ENCODE data around the gene LPCAT2.

LPCAT2 gene

DNA sequence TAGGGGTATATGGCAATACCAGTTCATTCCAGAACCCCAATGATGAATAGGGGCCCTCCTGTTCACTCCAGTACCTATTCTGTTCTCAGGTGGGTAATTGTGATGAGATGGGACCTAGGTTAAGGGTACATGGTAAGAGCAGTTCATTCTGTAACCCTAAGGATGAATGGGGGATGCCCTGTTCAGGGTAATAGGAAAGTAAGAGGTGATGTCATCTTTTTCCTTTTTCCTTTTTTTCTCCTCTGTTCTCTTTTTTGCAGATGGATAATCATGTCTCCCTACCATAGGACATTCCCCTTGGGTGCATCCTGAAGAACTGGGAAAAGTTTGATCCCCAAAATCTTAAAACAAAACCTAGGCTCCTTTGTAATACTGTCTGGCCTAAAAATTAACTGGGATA, 121.9 kb downstream of the LPCAT2 start:
- Histone ChIP-seq H3K27ac (no peak overlapping the region), H3K36me3 (no peaks in the 10 kb centered on the region), H3K4me3 (no peak overlapping the region), H3K4me1 (no peaks in the 10 kb centered on the region), H3K27me3 (peaks cover 0 to 3% of the 10 kb centered on the region in 2 donors), H3K9me3 (no peaks in the 10 kb centered on the region)
- no peak for DNase-seq
- intact Hi-C loops (cut with DNase I; ENCODE audit: low total_unique reads), result no loop called here
- TF ChIP-seq, protein P1, sequence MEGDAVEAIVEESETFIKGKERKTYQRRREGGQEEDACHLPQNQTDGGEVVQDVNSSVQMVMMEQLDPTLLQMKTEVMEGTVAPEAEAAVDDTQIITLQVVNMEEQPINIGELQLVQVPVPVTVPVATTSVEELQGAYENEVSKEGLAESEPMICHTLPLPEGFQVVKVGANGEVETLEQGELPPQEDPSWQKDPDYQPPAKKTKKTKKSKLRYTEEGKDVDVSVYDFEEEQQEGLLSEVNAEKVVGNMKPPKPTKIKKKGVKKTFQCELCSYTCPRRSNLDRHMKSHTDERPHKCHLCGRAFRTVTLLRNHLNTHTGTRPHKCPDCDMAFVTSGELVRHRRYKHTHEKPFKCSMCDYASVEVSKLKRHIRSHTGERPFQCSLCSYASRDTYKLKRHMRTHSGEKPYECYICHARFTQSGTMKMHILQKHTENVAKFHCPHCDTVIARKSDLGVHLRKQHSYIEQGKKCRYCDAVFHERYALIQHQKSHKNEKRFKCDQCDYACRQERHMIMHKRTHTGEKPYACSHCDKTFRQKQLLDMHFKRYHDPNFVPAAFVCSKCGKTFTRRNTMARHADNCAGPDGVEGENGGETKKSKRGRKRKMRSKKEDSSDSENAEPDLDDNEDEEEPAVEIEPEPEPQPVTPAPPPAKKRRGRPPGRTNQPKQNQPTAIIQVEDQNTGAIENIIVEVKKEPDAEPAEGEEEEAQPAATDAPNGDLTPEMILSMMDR (IDR thresholded peaks at IDR 0.05), result no peak

DNA sequence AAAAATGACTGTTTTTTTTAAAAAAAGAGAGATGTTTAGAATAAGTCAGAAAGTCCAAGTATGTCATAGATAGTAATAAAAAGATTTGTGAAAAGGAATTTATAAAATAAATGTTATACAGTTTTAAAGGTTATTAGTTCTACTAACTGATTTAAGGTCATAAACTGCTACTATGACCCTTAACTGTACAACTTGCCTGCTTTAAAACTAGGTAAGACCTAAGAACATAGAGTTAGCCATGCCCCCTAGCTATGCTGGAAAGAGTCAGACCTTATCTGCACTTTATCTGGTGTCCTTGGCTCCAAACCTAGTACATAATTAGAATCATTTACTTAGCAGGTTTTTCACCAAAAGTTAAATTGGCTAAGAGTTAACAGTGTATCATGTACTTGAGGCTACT, 123.4 kb downstream of the LPCAT2 start:
- intact Hi-C loops (cut with DNase I; ENCODE audit: low total_unique reads), result no loop called here

DNA sequence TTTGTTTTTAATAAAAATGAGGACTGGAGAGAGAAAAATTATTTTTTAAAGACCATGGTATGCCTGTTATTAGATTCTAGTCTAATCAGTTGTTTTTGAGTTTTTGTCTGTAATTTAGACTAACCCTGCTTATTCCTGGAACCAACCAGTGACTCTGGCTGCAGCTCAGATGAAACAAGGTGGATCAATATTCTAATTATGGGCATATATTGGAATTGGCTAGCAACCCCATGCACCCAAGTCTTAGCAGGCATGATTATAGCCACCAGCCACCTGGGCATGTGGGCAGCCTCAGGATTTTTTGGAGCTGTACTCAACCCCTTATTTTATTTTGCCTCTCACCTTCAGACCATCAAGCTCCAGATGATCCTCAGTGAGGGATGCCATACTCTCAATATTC, 125.3 kb downstream of the LPCAT2 start:
- intact Hi-C loops (cut with DNase I; ENCODE audit: low total_unique reads), result no loop called here
- no peaks in the 10 kb centered on the region for H3K9me3 ChIP-seq
- no peaks in the 10 kb centered on the region for H3K36me3 ChIP-seq
- H3K27me3 ChIP-seq, result peaks cover 0 to 3% of the 10 kb centered on the region in 2 donors
- no peaks in the 10 kb centered on the region for H3K4me1 ChIP-seq
- DNase-seq, result no peak
- no peak overlapping the region for H3K4me3 ChIP-seq
- no peak overlapping the region for H3K27ac ChIP-seq
- TF ChIP-seq, protein P1 (IDR thresholded peaks at IDR 0.05), result no peak

More for the DNA sequence above, 123.4 kb downstream of the LPCAT2 start:
- peaks cover 0 to 3% of the 10 kb centered on the region in 2 donors for H3K27me3 ChIP-seq
- no peak overlapping the region for H3K27ac ChIP-seq
- no peaks in the 10 kb centered on the region for H3K36me3 ChIP-seq
- H3K4me3 ChIP-seq, result no peak overlapping the region
- DNase-seq, result no peak
- no peaks in the 10 kb centered on the region for H3K9me3 ChIP-seq
- TF ChIP-seq, protein P1 (IDR thresholded peaks at IDR 0.05), result no peak
- no peaks in the 10 kb centered on the region for H3K4me1 ChIP-seq

Data from tibial artery (tissue), 4 donors.